ENCODE measurements around the gene ZBTB34.

Gene ZBTB34

GRCh38 chr9:126915846-126916543 is 55.6 kb downstream of the ZBTB34 start:
- in situ Hi-C loops (cut with MboI; ENCODE audit: low sequenced_read_pairs): no loop called here

GRCh38 chr9:126916909-126917308 is 56.5 kb downstream of the ZBTB34 start:
- in situ Hi-C loops (cut with MboI; ENCODE audit: low sequenced_read_pairs): no loop called here

GRCh38 chr9:126919193-126919592 is 58.8 kb downstream of the ZBTB34 start:
- in situ Hi-C loops (cut with MboI; ENCODE audit: low sequenced_read_pairs): no loop called here

- in situ Hi-C loops (cut with MboI; ENCODE audit: low sequenced_read_pairs): no loop called here
Measured at GRCh38 chr9:126925876-126926275, 65.4 kb downstream of the ZBTB34 start.

GRCh38 chr9:126926364-126926763 is 65.9 kb downstream of the ZBTB34 start:
- in situ Hi-C loops (cut with MboI; ENCODE audit: low sequenced_read_pairs): no loop called here

- in situ Hi-C loops (cut with MboI; ENCODE audit: low sequenced_read_pairs): no loop called here
Measured at GRCh38 chr9:126927419-126927818, 67.0 kb downstream of the ZBTB34 start.

- in situ Hi-C loops (cut with MboI; ENCODE audit: low sequenced_read_pairs): no loop called here
Measured at GRCh38 chr9:126932871-126933321, 72.5 kb downstream of the ZBTB34 start.

GRCh38 chr9:126933334-126933980 is 73.0 kb downstream of the ZBTB34 start:
- in situ Hi-C loops (cut with MboI; ENCODE audit: low sequenced_read_pairs): no loop called here

- in situ Hi-C loops (cut with MboI; ENCODE audit: low sequenced_read_pairs): no loop called here
Measured at GRCh38 chr9:126934441-126934840, 74.0 kb downstream of the ZBTB34 start.

Data from HL-60/S4 treated with phorbol 12-myristate 13-acetate at 8.2 ng/mL for 4 days and 3 days (cell line).